Ectodermal cell (in vitro differentiated cells): ENCODE results near the gene FRZB.
"Not testable (repeated sequence)": the region's sequence is repeated elsewhere in the genome, so short reads cannot be mapped to it uniquely, and the experiment has no call there.

Experiments used
- H3K27ac ChIP-seq: 2 replicates; pipeline ENCODE4 v1.7.0; 2013; ENCODE audit warnings: mild to moderate bottlenecking, low read depth, low read length; ENCODE audit not compliant: insufficient read depth, poor library complexity, severe bottlenecking
- H3K27me3 ChIP-seq: 2 replicates; pipeline ENCODE4 v1.7.0; 2013; ENCODE audit warnings: mild to moderate bottlenecking, low read length; ENCODE audit not compliant: insufficient read depth, control insufficient read depth, poor library complexity, severe bottlenecking
- H3K36me3 ChIP-seq: one replicate; pipeline ENCODE4 v1.7.0; 2013; ENCODE audit warnings: low read length; ENCODE audit not compliant: control insufficient read depth, insufficient read depth
- H3K4me1 ChIP-seq: one replicate; pipeline ENCODE4 v1.7.0; 2013; ENCODE audit warnings: low read length; ENCODE audit not compliant: control insufficient read depth, insufficient read depth
- H3K4me3 ChIP-seq: 2 replicates; pipeline ENCODE4 v1.7.0; 2013; ENCODE audit warnings: low read depth, low read length, control low read depth; ENCODE audit not compliant: insufficient read depth
- H3K9me3 ChIP-seq: 2 replicates; pipeline ENCODE4 v1.7.0; 2013; ENCODE audit warnings: mild to moderate bottlenecking, low read length, moderate library complexity; ENCODE audit not compliant: control insufficient read depth
- WGBS, 2 experiments: methylation state at CpG; one replicate each; pipeline ENCODE4 v1.1.7; 2013; ENCODE audit warnings: missing lambda C conversion rate in 2 of 2; 5-methylcytosine and 5-hydroxymethylcytosine counted together

Gene FRZB

GRCh38 chr2:182890773-182891378, 24.4 kb upstream of the FRZB start:
- no peaks in the 10 kb centered on the region for H3K4me1 ChIP-seq
- no peaks in the 10 kb centered on the region for H3K36me3 ChIP-seq
- H3K4me3 ChIP-seq: no peak overlapping the region
- WGBS, 2 experiments: 97% methylated on average over 3 of the region's 3 CpGs
- no peaks in the 10 kb centered on the region for H3K9me3 ChIP-seq
- H3K27ac ChIP-seq: no peak overlapping the region
- no peaks in the 10 kb centered on the region for H3K27me3 ChIP-seq

- Histone ChIP-seq H3K4me1 (no peaks in the 10 kb centered on the region), H3K9me3 (no peaks in the 10 kb centered on the region), H3K36me3 (no peaks in the 10 kb centered on the region), H3K27ac (no peak overlapping the region), H3K4me3 (no peak overlapping the region), H3K27me3 (no peaks in the 10 kb centered on the region)
- 93 to 95% methylated on average over 5 to 6 of the region's 7 CpGs for WGBS, 2 experiments
Measured at GRCh38 chr2:182890305-182890704, 23.9 kb upstream of the FRZB start.

GRCh38 chr2:182887753-182888415, 21.4 kb upstream of the FRZB start:
- WGBS, 2 experiments: 86 to 92% methylated on average over 2 to 3 of the region's 4 CpGs
- no peak overlapping the region for H3K4me3 ChIP-seq
- no peaks in the 10 kb centered on the region for H3K4me1 ChIP-seq
- no peaks in the 10 kb centered on the region for H3K9me3 ChIP-seq
- H3K36me3 ChIP-seq: no peaks in the 10 kb centered on the region
- H3K27me3 ChIP-seq: no peaks in the 10 kb centered on the region
- H3K27ac ChIP-seq: no peak overlapping the region

- Histone ChIP-seq H3K9me3 (no peaks in the 10 kb centered on the region), H3K4me3 (no peak overlapping the region), H3K27me3 (no peaks in the 10 kb centered on the region), H3K4me1 (no peaks in the 10 kb centered on the region), H3K27ac (no peak overlapping the region), H3K36me3 (no peaks in the 10 kb centered on the region)
- 96 to 97% methylated on average over 5 of the region's 6 CpGs for WGBS, 2 experiments
Measured at GRCh38 chr2:182887093-182887492, 20.7 kb upstream of the FRZB start.

- 82 to 91% methylated on average over 1 of the region's 1 CpG for WGBS, 2 experiments
- Histone ChIP-seq H3K4me1 (no peaks in the 10 kb centered on the region), H3K9me3 (no peaks in the 10 kb centered on the region), H3K27ac (no peak overlapping the region), H3K27me3 (no peaks in the 10 kb centered on the region), H3K4me3 (no peak overlapping the region), H3K36me3 (no peaks in the 10 kb centered on the region)
Measured at GRCh38 chr2:182885771-182886170, 19.3 kb upstream of the FRZB start.

GRCh38 chr2:182883451-182883850, 17.0 kb upstream of the FRZB start:
- H3K4me3 ChIP-seq: no peak overlapping the region
- no peaks in the 10 kb centered on the region for H3K36me3 ChIP-seq
- no peaks in the 10 kb centered on the region for H3K9me3 ChIP-seq
- H3K27ac ChIP-seq: no peak overlapping the region
- no peaks in the 10 kb centered on the region for H3K27me3 ChIP-seq
- 80 to 97% methylated on average over 2 of the region's 2 CpGs for WGBS, 2 experiments
- H3K4me1 ChIP-seq: no peaks in the 10 kb centered on the region

- WGBS, 2 experiments: 89 to 100% methylated on average over 1 of the region's 1 CpG
Measured at GRCh38 chr2:182880100-182880499, 13.7 kb upstream of the FRZB start.

GRCh38 chr2:182876653-182877052, 10.2 kb upstream of the FRZB start:
- not testable (repeated sequence) for H3K27ac ChIP-seq, H3K36me3 ChIP-seq, H3K4me3 ChIP-seq, H3K4me1 ChIP-seq, H3K27me3 ChIP-seq, H3K9me3 ChIP-seq
- WGBS, 2 experiments: 100% methylated on average over 1 of the region's 1 CpG; no CpG with 5 or more reads in 1 of the 2 experiments

More at GRCh38 chr2:182880100-182880499, 13.7 kb upstream of the FRZB start:
- H3K4me3 ChIP-seq, H3K36me3 ChIP-seq, H3K9me3 ChIP-seq, H3K4me1 ChIP-seq, H3K27ac ChIP-seq, H3K27me3 ChIP-seq: not testable (repeated sequence)

GRCh38 chr2:182870227-182870626, 3.8 kb upstream of the FRZB start:
- 7 to 16% methylated on average over 1 of the region's 1 CpG for WGBS, 2 experiments
- Histone ChIP-seq H3K4me1 (peaks cover 17% of the 10 kb centered on the region), H3K9me3 (no peaks in the 10 kb centered on the region)

GRCh38 chr2:182868054-182868796, 1.8 kb upstream of the FRZB start:
- Histone ChIP-seq H3K36me3 (no peaks in the 10 kb centered on the region), H3K4me3 (peak overlapping the region; percentile 57), H3K9me3 (no peaks in the 10 kb centered on the region), H3K27ac (peak overlapping the region; percentile 9), H3K27me3 (no peaks in the 10 kb centered on the region), H3K4me1 (peaks cover 22% of the 10 kb centered on the region)
- 25 to 37% methylated on average over 4 to 5 of the region's 6 CpGs for WGBS, 2 experiments

More at GRCh38 chr2:182870227-182870626, 3.8 kb upstream of the FRZB start:
- Histone ChIP-seq H3K36me3 (no peaks in the 10 kb centered on the region), H3K27ac (no peak overlapping the region), H3K27me3 (no peaks in the 10 kb centered on the region), H3K4me3 (no peak overlapping the region)
